ENCODE results near the gene LIN37. TPM values are rescaled to one million over a fixed set of nuclear protein-coding genes. Genes with fewer than 3 reads are reported as not detected.

The LIN37 gene
- total RNA-seq, 1 experiment from 2014 or later, result 5.9 TPM

GRCh38 chr19:35773020-35773806, 24.8 kb downstream of the LIN37 start:
- H2AK5ac ChIP-seq (ENCODE audit: insufficient read length, low read length), result no peak overlapping the region
- H2BK12ac ChIP-seq (ENCODE audit: insufficient read length, low read depth, low read length), result no peak overlapping the region
- H4K5ac ChIP-seq (ENCODE audit: insufficient read length, low read depth, low read length), result no peak overlapping the region
- H3K56ac ChIP-seq (ENCODE audit: insufficient read length, low read depth, low read length), result no peak overlapping the region
- H3K23ac ChIP-seq (ENCODE audit: insufficient read length, low read depth, low read length), result no peak overlapping the region
- no peaks in the 10 kb centered on the region for H3K79me1 ChIP-seq (ENCODE audit: insufficient read depth, low read depth, low read length, poor library complexity, severe bottlenecking)
- no peak overlapping the region for H3K4ac ChIP-seq (ENCODE audit: low read depth, low read length)
- no peak for DNase-seq
- no peak overlapping the region for H3K14ac ChIP-seq (ENCODE audit: insufficient read depth, low read length)
- no CpG with 5 or more reads among the region's 9 CpGs for WGBS (ENCODE audit: extremely low coverage, insufficient read length, low lambda C conversion rate)
- H2BK5ac ChIP-seq (ENCODE audit: insufficient read length, low read length), result no peak overlapping the region
- no peak overlapping the region for H3K4me3 Mint-ChIP-seq
- no peaks in the 10 kb centered on the region for H4K20me1 ChIP-seq (ENCODE audit: control insufficient read depth, insufficient read depth, insufficient read length)
- H3K4me1 ChIP-seq (ENCODE audit: insufficient read depth, low read length), result peaks cover 5% of the 10 kb centered on the region; the same call in 1 of the 2 replicates
- H3K4me1 Mint-ChIP-seq, result peaks cover 26 to 31% of the 10 kb centered on the region in 2 experiments
- H3K23me2 ChIP-seq (ENCODE audit: insufficient read length, low read depth, low read length, poor library complexity, severe bottlenecking), result peaks cover 5% of the 10 kb centered on the region
- H3K79me2 ChIP-seq (ENCODE audit: insufficient read depth, low read length), result no peaks in the 10 kb centered on the region
- no peaks in the 10 kb centered on the region for H3K9me3 Mint-ChIP-seq
- no peak overlapping the region for H3K27ac ChIP-seq (ENCODE audit: insufficient read length, low read depth, low read length)
- peaks cover 4 to 15% (median 9%) of the 10 kb centered on the region in 3 experiments for H3K36me3 Mint-ChIP-seq (ENCODE audit: insufficient read depth in 1 of 3, low read depth in 3 of 3)
- no peak overlapping the region for H3T11ph ChIP-seq (ENCODE audit: low read length)
- H4K8ac ChIP-seq (replicated peaks; ENCODE audit: insufficient read length, low read depth, low read length), result no peak overlapping the region
- H3K27ac Mint-ChIP-seq, result no peak overlapping the region
- H3K18ac ChIP-seq (ENCODE audit: insufficient read length, low read depth, low read length), result no peak overlapping the region
- no peaks in the 10 kb centered on the region for H3K9me3 ChIP-seq (ENCODE audit: control insufficient read depth, low read depth, low read length)
- no peak overlapping the region for H2BK20ac ChIP-seq (ENCODE audit: low read depth, low read length, poor library complexity, severe bottlenecking)
- no peak overlapping the region for H2AFZ ChIP-seq (ENCODE audit: low read length)
- H2BK15ac ChIP-seq (ENCODE audit: low read depth, low read length), result no peak overlapping the region
- no peak overlapping the region for H3K4me2 ChIP-seq (ENCODE audit: insufficient read depth, insufficient read length, low read length)
- H3K27me3 Mint-ChIP-seq (ENCODE audit: low read depth), result peaks cover 44% of the 10 kb centered on the region
- H2BK120ac ChIP-seq (ENCODE audit: low read depth, low read length, poor library complexity, severe bottlenecking), result no peak overlapping the region
- no peaks in the 10 kb centered on the region for H3K27me3 ChIP-seq (ENCODE audit: insufficient read depth, low read length)
- no peak for TF ChIP-seq CTCF (conservative IDR thresholded peaks at IDR 0.05)
- no peak overlapping the region for H3K9ac ChIP-seq (ENCODE audit: extremely low read depth, insufficient read length, low read length)
- no peak overlapping the region for H4K91ac ChIP-seq (ENCODE audit: insufficient read length, low read depth, low read length)

Measured in H9 (cell line).